Endometrial microvascular endothelial cells (primary cell): ENCODE data around the gene TAF4. TPM values are rescaled to one million over a fixed set of nuclear protein-coding genes. Genes with fewer than 3 reads are reported as not detected.

Experiments
- in situ Hi-C: cut with HindIII; loops from 2 replicates; pipeline ENCODE4 v1.10.0; 2017; ENCODE audit warnings: low sequenced_read_pairs, low pct_unique_long_range_greater_than_20kb; ENCODE audit errors: inconsistent ontology term
- total RNA-seq: library from RNA; depleted of rRNA; stranded (reverse); fragments of >200 nt; gene quantifications from one replicate; pipeline ENCODE4 v1.2.3, GENCODE V29; 2015; ENCODE audit errors: inconsistent ontology term

The TAF4 gene
- total RNA-seq, 1 donor from 2014 or later, result 2.6 TPM

DNA sequence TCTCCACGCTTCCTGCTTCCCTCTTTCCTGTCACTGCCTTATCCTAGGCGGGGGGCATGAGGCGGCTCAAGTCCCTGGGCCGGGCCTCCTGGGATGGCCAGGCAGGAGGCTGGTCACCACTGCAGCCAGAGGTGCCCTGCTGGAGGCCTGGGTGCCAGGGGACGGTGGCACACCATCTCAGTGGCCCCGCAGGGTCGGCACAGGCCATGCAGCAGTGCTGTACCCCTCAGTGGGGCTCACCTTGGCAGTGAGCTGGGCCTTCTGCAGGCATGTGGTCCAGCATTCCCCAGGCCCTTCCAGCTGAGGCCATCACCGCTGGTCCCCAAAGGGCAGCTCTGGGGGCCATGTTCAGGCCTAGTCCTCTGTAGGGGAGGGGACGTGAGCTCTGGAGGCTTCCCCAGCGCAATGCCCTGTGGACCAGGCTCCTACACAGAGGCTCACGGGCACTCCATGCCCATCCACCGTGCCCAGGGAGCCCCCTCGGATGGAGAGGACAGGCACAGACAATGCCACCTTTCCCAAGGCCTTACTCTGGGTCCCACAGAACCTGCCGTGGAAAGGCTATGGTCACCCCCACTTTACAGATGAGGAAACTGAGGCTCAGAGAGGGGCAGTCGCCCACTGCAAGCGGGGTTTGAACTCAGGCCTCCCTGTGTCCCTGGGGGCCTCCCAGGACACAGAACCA is 123.8 kb downstream of the TAF4 start:
- in situ Hi-C loops, result no loop called here

DNA sequence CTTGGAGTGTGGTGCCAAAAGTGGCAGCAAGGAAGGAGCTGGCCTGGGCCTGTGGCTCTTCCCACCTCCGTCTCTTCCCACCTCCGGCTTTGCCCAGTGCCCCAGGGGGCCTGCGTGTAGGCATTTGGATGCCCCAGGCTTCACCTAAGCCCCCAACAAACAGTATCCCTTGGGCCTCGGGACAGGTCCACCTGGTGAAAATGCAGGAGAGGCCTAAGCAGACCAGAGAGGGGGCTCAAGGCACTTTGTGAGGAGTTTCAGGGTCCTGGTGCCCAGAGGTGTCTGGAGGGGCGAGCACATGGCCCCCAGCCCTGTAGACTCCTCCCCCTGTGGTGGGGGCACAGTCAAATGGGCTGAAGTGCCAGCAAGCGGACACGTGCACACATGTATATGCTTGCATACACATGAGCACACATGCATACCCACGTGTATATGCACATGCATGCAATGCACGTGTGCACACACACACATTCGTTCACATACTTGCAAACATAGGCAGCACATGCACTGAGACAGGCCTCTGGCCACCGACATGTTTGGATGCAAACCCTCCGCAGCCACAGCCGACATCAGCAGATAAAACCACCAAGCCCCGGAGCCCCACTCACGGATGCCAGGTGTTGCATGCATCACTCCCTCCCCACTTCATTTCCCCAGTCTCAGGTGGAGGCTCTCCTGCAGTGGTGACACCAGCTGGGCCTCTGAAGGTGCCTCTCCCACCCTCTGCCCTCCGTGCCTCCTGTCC is 124.5 kb downstream of the TAF4 start:
- in situ Hi-C loops, result no loop called here

DNA sequence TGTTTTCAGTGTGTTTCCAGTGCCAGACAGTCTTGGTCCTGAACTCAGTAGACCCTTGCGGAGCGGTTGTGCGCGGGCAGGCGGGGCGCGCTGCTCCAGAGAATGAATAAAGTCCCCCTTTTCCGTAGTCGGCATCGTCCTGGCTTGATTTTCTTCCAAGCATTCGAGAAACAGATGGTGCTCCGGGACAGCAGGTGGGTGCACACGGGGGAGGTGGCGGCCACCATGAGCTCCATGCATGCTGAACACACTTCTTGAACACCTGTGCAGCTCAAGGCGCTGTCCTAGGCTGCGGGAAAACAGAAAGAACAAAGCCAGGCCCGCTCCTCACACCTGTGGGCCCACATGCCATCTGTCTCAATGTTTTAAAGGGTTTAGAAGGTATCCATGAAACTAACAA is 125.2 kb downstream of the TAF4 start:
- in situ Hi-C loops, result no loop called here

DNA sequence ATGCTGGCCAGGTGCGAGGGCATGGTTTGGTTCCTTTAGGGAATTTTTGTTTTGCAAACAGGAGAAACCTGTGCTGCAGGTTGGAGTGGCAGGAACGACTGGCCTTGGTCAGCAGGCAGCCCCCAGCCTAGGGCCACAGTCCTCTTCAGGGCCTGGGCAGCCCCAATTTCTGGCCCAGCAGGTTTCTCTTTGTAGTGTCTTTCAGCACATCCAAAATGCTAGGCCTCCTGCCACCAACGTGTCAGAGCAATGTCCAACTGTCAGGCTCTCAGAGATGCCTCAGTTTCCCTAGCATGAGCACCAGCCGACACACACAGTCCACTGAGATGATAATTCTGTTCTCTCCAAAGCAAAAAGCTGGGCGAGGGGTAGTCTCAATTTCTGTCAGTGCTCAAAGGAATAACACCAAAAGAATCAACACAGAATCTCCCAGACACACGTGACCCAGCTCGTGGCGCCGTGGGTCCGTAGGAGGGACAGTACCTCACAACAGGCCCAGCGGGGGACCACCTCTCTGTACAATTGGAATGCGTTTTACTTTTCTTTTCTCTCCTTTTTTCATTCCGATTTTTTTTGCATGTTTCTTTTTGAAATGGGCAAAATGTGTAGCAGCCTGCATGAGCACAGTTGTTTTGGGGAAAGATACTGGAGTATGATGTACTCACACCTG is 125.9 kb downstream of the TAF4 start:
- in situ Hi-C loops, result no loop called here

DNA sequence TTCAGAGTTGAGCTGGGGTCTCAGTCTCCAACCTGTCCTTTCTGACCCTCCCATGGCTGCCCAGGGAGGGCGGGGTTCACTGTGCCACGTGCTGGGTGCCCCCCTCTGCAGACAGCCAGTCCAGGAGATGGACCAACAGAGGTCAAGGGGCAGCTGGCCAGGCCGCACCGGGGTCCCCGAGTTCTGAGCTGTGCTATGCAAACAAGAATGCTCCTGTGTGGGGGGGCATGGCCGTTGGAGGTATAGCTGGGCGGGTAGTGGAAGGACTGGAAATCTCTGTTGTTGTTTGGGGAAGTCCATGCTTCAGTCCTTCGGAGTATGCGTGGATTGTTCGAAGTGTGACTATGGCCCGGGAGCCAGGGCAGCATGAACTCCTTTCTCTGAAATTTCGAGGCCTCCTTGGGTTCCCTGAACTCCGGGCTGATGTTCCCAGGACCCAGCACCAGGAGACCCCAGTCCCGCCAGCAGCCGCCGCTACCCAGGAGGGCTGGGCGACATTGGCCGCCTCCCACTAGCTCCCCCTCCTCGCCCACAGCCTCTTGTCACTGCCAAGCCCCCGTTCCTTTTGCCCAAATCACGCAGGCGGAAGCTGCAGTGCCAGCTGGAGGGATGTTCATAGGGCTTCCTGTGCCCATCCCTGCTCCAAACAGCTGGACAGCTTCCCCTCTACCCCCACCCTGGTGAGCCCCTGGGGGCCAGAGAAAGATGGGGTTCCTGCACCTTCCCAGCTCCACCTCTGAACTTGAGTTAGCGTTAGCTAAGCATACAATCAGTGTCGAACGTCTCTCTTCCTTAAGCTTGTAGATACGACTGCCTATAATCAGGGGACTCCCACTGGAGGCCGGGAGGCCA is 126.6 kb downstream of the TAF4 start:
- in situ Hi-C loops, result no loop called here

DNA sequence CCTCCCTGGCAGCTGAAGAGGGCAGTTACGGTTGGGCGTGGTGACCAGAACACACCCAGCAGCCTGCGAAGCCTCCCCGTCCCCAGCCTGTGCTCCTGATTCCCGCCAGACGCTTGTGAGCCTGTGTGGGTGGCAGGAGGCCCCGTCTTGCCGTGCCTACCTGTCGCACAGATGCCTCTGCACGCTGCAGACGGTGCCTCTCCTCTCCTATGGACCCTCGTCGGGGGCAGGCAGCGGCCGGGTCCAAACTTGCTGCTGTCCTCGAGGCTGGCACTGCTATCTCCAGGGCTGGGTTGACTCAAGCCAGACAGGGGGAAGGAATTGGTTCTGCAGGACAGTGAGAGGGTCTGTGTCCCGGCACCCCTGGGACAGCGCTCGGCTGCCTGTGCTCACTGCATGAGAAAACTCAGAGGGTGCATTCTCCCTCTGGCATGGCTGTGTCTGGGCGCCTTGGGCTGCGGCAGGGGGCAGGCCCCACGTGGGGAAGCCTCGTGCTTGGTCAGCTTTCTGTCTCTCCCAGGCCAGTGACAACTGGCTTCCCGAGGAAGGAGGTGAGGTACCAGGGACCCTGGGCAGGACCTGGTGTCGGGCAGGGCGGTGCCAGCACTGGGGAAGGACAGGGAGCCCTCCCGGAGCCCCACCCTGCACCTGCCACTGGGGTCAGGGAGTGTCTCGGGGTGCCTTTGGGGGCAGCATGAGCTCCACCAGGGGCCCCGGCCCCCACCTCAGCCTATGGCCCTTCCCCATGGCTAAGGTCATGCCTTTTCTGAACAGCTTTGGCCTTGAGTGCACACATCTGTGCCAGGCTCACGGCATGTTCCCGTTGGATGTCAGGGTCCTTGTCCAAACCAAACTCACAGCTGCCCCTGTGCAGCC is 127.5 kb downstream of the TAF4 start:
- in situ Hi-C loops, result no loop called here

DNA sequence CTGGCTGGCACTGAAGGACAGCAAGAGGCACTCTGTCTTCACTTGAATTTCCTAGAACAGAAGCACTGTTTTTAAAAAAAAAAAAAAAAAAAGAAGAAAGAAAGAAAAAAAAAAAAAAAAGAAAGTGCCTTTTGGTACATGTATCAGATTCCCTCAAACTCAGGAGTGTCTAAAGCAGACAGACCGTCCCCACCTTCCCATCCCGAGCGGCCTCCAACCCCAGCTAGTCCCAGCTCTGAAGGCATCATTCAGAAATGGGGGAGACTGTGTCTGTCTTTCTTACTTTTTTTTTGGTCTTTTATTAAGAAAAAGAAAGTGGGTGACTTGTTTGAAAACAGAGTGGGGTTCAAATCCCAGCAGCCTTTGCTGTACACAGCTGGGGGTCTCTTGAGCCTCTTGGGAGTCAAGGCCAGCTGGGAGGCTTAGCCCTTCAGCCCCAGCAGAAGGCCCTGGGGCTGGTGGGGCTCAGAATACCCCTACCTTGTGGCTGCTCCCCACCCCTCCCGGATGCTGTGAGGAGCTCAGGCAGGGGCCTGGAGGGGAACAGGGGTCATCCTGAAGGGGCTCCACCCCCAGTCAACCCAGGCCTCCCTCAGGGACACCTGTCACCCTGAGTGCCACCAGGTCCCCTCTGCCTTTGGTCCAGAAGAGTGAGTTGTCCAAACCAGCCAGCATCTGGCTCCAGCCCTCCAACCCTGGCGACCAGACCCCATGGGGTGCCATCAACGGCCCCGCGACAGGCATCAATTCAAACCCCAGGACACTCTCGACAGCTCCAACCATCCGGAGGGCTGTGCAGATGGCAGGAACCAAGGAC is 128.3 kb downstream of the TAF4 start:
- in situ Hi-C loops, result no loop called here

DNA sequence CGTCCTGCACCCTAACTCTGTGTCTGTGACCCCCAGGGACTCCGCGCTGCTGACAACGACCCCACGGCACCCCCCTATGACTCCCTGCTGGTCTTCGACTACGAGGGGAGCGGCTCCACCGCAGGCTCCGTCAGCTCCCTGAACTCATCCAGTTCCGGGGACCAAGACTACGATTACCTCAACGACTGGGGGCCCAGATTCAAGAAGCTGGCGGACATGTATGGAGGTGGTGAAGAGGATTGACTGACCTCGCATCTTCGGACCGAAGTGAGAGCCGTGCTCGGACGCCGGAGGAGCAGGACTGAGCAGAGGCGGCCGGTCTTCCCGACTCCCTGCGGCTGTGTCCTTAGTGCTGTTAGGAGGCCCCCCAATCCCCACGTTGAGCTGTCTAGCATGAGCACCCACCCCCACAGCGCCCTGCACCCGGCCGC is 129.0 kb downstream of the TAF4 start:
- in situ Hi-C loops, result no loop called here

DNA sequence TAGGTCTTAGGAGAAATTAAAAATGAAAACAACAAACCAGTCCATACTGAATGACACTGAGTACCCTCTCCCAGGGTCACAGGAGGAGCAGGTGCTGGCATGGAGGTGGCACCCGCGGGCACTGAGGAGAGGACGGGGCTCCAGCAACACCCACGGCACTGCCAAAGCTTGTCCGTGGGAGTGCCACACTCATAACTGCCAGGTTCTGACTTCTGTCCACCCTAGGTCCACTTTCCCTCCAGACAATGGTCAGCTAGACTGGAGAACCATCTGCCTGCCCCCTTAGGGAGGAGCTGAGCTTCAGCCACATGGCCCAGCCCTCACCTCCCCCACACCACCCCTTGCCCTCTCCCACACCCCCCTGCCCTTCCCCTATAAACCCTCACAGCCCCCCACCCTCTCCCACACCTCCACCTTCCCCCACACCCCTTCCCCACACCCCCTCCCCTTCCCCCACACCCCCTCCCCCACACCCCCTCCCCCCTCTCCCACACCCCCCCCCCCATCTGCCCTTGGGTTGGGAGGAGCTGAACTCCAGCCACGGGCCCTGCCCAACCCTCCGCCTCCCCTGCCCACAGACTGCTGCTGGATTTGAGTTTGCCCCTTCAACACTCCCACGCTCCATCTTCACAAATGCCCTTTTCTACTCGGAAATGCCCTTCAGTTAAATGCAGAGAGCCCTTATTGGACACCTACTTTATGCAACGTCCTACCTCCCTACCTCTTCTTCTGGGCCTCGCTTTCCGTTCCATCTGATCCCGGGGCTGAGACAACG is 129.6 kb downstream of the TAF4 start:
- in situ Hi-C loops, result no loop called here

DNA sequence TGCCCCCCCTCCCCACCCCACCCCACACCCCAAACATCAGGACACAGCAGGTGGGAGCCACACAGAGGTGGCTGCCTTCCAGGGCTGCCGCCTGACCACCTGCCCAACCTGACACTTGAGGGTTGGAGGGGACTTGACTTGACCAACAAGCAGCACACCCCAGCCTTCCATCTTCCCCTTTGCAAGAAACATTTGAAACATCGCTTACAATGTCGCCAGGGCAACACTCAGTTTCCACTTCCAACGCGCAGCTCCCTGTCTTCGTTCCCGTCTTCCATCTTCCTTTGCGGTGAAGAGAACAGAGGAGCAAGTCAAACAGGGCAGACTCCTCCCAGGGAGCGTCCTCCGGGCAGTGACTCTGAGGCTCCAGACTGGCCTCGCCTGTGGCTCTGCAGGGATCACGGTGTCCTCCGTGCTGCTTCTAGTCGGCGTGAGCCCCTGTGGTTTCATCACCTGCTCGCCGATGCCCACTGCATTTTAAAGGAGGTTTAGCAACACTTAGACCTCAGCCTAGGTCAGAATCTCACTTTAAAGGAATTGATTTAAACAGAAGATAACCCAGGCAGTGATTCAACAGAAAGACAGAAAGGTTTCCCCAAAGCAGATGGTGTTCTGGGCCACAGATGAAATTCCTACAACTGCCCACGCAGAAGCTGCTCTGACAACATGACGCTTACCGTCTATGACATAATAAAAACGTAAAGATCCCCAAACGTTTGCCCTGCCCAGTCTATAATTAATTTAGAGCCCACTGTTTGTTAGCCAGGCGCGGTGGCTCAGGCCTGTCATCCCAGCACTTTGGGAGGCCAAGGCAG is 130.8 kb downstream of the TAF4 start:
- in situ Hi-C loops, result no loop called here

DNA sequence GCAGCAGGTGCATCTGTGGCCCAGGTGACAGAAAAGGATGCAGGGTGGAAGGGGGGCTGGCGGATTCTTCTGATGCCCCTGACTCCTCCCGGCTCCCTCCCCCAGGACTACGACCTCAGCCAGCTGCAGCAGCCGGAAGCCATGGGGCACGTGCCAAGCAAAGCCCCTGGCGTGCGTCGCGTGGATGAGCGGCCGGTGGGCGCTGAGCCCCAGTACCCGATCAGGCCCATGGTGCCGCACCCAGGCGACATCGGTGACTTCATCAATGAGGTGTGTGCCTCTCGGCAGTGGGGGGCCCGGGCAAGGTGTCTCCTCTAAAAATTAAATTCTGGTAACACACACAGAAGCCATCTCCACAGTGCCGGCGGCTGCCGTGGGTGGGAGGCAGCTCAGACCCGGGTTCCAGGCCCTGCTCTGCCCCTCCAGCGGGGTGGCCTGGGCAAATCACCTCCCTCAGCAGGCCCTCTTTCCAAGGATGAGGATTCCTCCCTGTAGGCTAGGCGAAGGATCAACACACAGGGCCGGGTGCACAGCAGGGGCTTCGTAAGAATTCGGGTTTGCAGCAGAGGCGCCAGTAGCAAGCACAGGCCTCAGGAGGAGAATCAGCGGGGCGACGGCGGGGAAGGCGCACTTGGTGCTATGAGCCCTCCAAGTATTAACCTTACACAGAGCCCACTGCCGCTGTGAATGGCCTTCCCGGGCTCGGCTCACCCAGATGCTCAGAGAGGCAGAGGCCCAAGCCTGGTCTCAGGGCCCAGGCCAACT is 131.5 kb downstream of the TAF4 start:
- in situ Hi-C loops, result no loop called here

DNA sequence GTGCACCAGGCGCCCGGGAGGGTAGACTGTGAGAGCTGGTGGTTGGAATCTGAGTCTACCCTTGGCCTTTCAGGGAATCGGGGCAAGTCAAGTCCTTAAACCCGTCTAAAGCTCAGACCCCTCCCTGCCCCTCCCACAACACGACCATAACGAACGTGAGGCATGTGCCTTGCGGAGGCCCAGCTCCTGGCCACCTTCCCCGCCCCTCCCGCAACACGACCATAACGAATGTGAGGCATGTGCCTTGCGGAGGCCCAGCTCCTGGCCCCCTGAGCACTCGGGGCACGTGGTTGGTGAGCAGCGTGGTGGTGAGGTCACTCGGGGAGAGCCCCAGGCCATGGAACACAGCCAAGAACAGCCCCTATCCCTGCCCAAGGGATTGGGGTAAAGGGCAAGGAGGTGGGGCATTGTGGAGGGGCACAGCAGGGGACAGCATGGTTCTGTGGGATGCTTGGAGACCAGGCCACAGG is 132.2 kb downstream of the TAF4 start:
- in situ Hi-C loops, result no loop called here

DNA sequence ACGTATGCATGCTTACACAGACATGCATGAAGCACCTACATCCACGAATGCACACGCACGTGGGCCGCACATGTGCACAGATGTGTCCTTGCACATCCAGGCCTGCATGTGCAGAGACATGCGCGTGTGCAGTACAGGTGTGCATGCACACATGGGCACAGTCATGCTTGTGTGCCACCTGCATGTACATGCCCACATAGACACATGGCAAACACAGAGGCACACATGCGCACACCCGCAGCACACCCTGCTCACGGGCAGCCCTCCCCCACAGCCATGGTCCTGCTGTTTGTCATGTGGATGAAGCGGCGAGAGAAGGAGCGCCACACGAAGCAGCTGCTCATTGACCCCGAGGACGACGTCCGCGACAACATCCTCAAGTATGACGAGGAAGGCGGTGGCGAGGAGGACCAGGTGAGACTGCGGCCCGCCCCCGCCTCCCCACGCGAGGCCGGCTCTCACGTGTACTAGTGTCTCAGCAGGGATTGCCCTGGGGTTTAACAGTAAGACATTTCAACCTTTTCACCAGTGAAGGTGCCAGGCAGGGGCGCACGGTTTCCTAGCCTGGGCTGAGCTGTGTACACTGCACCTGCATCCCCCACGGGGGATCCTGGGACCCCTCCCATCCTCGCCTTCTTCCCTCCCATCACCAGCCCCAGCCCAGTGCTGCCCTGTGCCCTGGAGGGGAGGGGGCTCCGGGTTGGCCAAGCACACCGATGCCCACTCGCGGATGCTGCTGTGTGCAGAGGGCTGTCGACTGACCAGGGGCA is 132.8 kb downstream of the TAF4 start:
- in situ Hi-C loops, result no loop called here

DNA sequence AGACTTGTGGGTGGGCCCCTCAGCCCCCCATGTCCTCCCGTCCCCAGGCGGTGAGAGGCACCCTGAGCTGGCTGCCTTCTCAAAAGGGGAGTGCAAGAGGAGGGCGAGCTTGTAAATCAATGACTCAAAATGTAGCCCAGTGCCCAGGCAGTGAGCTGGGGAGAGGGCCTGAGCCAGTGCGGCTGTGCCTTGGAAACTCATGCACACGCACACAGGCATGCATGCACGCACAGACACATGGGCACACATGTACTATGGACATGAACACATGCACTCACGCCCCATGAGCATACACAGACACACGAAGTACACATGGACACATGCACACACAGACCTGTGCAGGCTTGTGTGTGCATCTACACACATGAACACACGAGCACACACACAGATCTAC is 133.5 kb downstream of the TAF4 start:
- in situ Hi-C loops, result no loop called here
